A673 (cell line): ENCODE measurements around the gene CEACAM5. TPM values are rescaled to one million over a fixed set of nuclear protein-coding genes. Genes with fewer than 3 reads are reported as not detected.

Source experiments
- BruUV-seq: library from RNA; stranded (reverse); fragments of 400-500 nt; replicated peaks from 2 replicates; lab custom pipeline; 2021; lab: Mats Ljungman, UMichigan
- CTCF ChIA-PET: fragments of 300-600 bp; sonication (Branson Sonifier 250); formaldehyde crosslinking; loops from one replicate; lab custom pipeline; 2022; ENCODE audit warnings: antibody characterized with exemption; lab: Charles Lee
- POLR2A ChIA-PET: fragments of 300-600 bp; sonication (Branson Sonifier 250); formaldehyde crosslinking; loops from one replicate; lab custom pipeline; 2022; ENCODE audit warnings: antibody characterized with exemption; ENCODE audit not compliant: low non-redundant PET; lab: Charles Lee
- DNase-seq: peaks from one replicate; pipeline ENCODE4 v3.0.0-alpha.2; 2015; ENCODE audit warnings: low spot score
- H3K27ac ChIP-seq: fragments of 200-600 bp; sonication (generic); 2 replicates; pipeline ENCODE4 v1.5.1; 2016; ENCODE audit warnings: mixed run types, low read depth, mild to moderate bottlenecking, mixed read lengths, antibody characterized with exemption, low read length; ENCODE audit not compliant: poor library complexity, severe bottlenecking
- H3K27me3 ChIP-seq: fragments of 200-600 bp; sonication (generic); replicated peaks from 2 replicates; pipeline ENCODE4 v1.6.1; 2017; ENCODE audit warnings: mixed run types, low read depth, mild to moderate bottlenecking, mixed read lengths, antibody characterized with exemption, low read length; ENCODE audit not compliant: insufficient read depth, poor library complexity
- H3K36me3 ChIP-seq: fragments of 200-600 bp; sonication (generic); 2 replicates; pipeline ENCODE4 v1.6.1; 2016; ENCODE audit warnings: mixed run types, mild to moderate bottlenecking, mixed read lengths, antibody characterized with exemption, low read length; ENCODE audit not compliant: insufficient read depth, poor library complexity, severe bottlenecking
- H3K4me1 ChIP-seq: fragments of 200-600 bp; sonication (generic); 2 replicates; pipeline ENCODE4 v1.6.1; 2017; ENCODE audit warnings: mixed run types, mild to moderate bottlenecking, mixed read lengths, antibody characterized with exemption, low read length; ENCODE audit not compliant: insufficient read depth, poor library complexity, severe bottlenecking
- H3K4me3 ChIP-seq: fragments of 200-600 bp; sonication (generic); 2 replicates; pipeline ENCODE4 v1.5.1; 2016; ENCODE audit warnings: low read depth, mixed run types, mild to moderate bottlenecking, mixed read lengths, low read length; ENCODE audit not compliant: poor library complexity, severe bottlenecking
- H3K9me3 ChIP-seq: fragments of 200-600 bp; sonication (generic); 2 replicates; pipeline ENCODE4 v1.6.1; 2016; ENCODE audit warnings: mixed run types, low read depth, mild to moderate bottlenecking, mixed read lengths, antibody characterized with exemption, low read length; ENCODE audit not compliant: poor library complexity, severe bottlenecking
- CTCF ChIP-seq: fragments of 300-800, 200-600 bp; sonication (generic); conservative IDR thresholded peaks from 2 replicates; pipeline ENCODE4 v1.5.1; 2017; ENCODE audit warnings: low read depth, mild to moderate bottlenecking, antibody characterized with exemption, low read length, moderate library complexity, mixed read lengths
- EZH2 ChIP-seq: fragments of 200-600 bp; sonication (generic); IDR thresholded peaks from 2 replicates; pipeline ENCODE4 v1.6.1; 2017; ENCODE audit warnings: borderline replicate concordance, low read depth, mild to moderate bottlenecking, mixed read lengths, antibody characterized with exemption, low read length; ENCODE audit not compliant: poor library complexity, severe bottlenecking
- intact Hi-C: fragments of 100-400 bp; cut with micrococcal nuclease; formaldehyde crosslinking; loops from one replicate; pipeline ENCODE4 v1.10.0; 2022; ENCODE audit not compliant: unreplicated experiment
- total RNA-seq: library from RNA; stranded (reverse); gene quantifications from 2 replicates; pipeline ENCODE4 v1.2.3, GENCODE V29; 2021

Gene CEACAM5
- total RNA-seq, 1 experiment from 2014 or later, result 0.54 TPM

GRCh38 chr19:41701401-41702075 is 6.9 kb upstream of the CEACAM5 start:
- Histone ChIP-seq H3K27ac (peak overlapping the region; percentile 90), H3K4me1 (peaks cover 33% of the 10 kb centered on the region), H3K4me3 (no peak overlapping the region), H3K9me3 (no peaks in the 10 kb centered on the region), H3K27me3 (no peaks in the 10 kb centered on the region), H3K36me3 (no peaks in the 10 kb centered on the region)
- CTCF ChIA-PET, result interaction anchor here (0.5 to 1.7 kb wide), 8 partner anchors 11 to 438 kb away, joined by 3 to 12 read pairs (median 5); partner anchors contain the start of gene HNRNPUL1
- TF ChIP-seq CTCF (peak; percentile 91), EZH2 (no peak)
- DNase-seq, result peak; percentile 85
- POLR2A ChIA-PET, result interaction anchor here (0.6 kb wide), 1 partner anchor 52 kb away, joined by 4 read pairs; no protein-coding TSS in a partner anchor
- intact Hi-C loops, result loop anchor here (5.0 kb wide), 1 partner anchor 59 kb away; no protein-coding TSS in a partner anchor
- TSS peak; percentile 67 for BruUV-seq

GRCh38 chr19:41702171-41702651 is 6.2 kb upstream of the CEACAM5 start:
- peaks cover 39% of the 10 kb centered on the region for H3K4me1 ChIP-seq
- H3K27me3 ChIP-seq, result no peaks in the 10 kb centered on the region
- BruUV-seq, result no TSS peak
- H3K4me3 ChIP-seq, result no peak overlapping the region
- ChIA-PET CTCF (interaction anchor here (0.5 to 1.7 kb wide), 7 partner anchors 11 to 438 kb away, joined by 3 to 12 read pairs (median 5); partner anchors contain the start of gene HNRNPUL1), POLR2A (no interaction called here)
- intact Hi-C loops, result loop anchor here (5.0 kb wide), 1 partner anchor 60 kb away; no protein-coding TSS in a partner anchor
- H3K9me3 ChIP-seq, result no peaks in the 10 kb centered on the region
- TF ChIP-seq EZH2 (no peak), CTCF (no peak)
- DNase-seq, result peak; percentile 96
- peak overlapping the region; percentile 90 for H3K27ac ChIP-seq
- no peaks in the 10 kb centered on the region for H3K36me3 ChIP-seq

GRCh38 chr19:41703602-41704293 is 4.7 kb upstream of the CEACAM5 start:
- intact Hi-C loops, result loop anchor here (5.0 kb wide), 1 partner anchor 61 kb away; no protein-coding TSS in a partner anchor
- ChIA-PET POLR2A (no interaction called here), CTCF (interaction anchor here (0.5 to 0.6 kb wide), 2 partner anchors 48 to 61 kb away, joined by 3 read pairs; no protein-coding TSS in a partner anchor)
- Histone ChIP-seq H3K9me3 (no peaks in the 10 kb centered on the region), H3K27me3 (no peaks in the 10 kb centered on the region), H3K4me3 (no peak overlapping the region), H3K36me3 (no peaks in the 10 kb centered on the region), H3K27ac (peak overlapping the region; percentile 90), H3K4me1 (peaks cover 42% of the 10 kb centered on the region)
- no TSS peak for BruUV-seq
- DNase-seq, result no peak
- TF ChIP-seq CTCF (no peak), EZH2 (no peak)
